HG02943 (cell line): ENCODE data around the gene WNT9A.

Experiments
- ATAC-seq: cut with Tn5 transposase; IDR thresholded peaks from one replicate; pipeline ENCODE4 v1.9.1; 2021; ENCODE audit warnings: mild to moderate bottlenecking, low read depth, moderate library complexity; ENCODE audit not compliant: unreplicated experiment

WNT9A gene

GRCh38 chr1:227954163-227954850 lies 6.6 kb upstream of the WNT9A start:
- ATAC-seq = no peak

GRCh38 chr1:227953022-227953412 lies 5.3 kb upstream of the WNT9A start:
- no peak for ATAC-seq

GRCh38 chr1:227952374-227953021 lies 4.8 kb upstream of the WNT9A start:
- no peak for ATAC-seq

- ATAC-seq = no peak
Measured at GRCh38 chr1:227951624-227952373, 4.1 kb upstream of the WNT9A start.

GRCh38 chr1:227950735-227951346 lies 3.1 kb upstream of the WNT9A start:
- no peak for ATAC-seq

- ATAC-seq = no peak
Measured at GRCh38 chr1:227949954-227950734, 2.4 kb upstream of the WNT9A start.

GRCh38 chr1:227949341-227949921 lies 1.7 kb upstream of the WNT9A start:
- ATAC-seq = no peak

GRCh38 chr1:227948493-227949260 lies 945 bp upstream of the WNT9A start:
- ATAC-seq = no peak

GRCh38 chr1:227947386-227947675 lies 401 bp downstream of the WNT9A start:
- ATAC-seq = no peak

- no peak for ATAC-seq
Measured at GRCh38 chr1:227946624-227947385, 927 bp downstream of the WNT9A start.

- no peak for ATAC-seq
Measured at GRCh38 chr1:227945891-227946623, 1.7 kb downstream of the WNT9A start.

GRCh38 chr1:227944931-227945890 lies 2.5 kb downstream of the WNT9A start:
- no peak for ATAC-seq

- no peak for ATAC-seq
Measured at GRCh38 chr1:227944090-227944930, 3.4 kb downstream of the WNT9A start.

GRCh38 chr1:227943381-227944089 lies 4.2 kb downstream of the WNT9A start:
- no peak for ATAC-seq

GRCh38 chr1:227942716-227943261 lies 4.9 kb downstream of the WNT9A start:
- ATAC-seq = no peak
